Activated CD8-positive, alpha-beta T cell treated with anti-CD3 and anti-CD28 coated beads for 36 hours (primary cell): Measurements from ENCODE around the gene SLC25A29. TPM values are rescaled to one million over a fixed set of nuclear protein-coding genes. Genes with fewer than 3 reads are reported as not detected.

Experiments
- ATAC-seq: fragments of 200-7000 bp; cut with Tn5 transposase; one replicate; pipeline ENCODE4 v1.10.0; 2021; ENCODE audit warnings: mild to moderate bottlenecking, moderate library complexity
- CTCF ChIA-PET: fragments of 350-600 bp; sonication (Branson Sonifier 250); formaldehyde crosslinking; loops from one replicate; lab custom pipeline; 2021; ENCODE audit warnings: antibody characterized with exemption; lab: Charles Lee
- POLR2A ChIA-PET: fragments of 350-600 bp; sonication (Branson Sonifier 250); formaldehyde crosslinking; loops from one replicate; lab custom pipeline; 2021; ENCODE audit warnings: antibody characterized with exemption; lab: Charles Lee
- DNase-seq: peaks from one replicate; pipeline ENCODE4 v3.0.0-alpha.2; 2020
- H3K27ac Mint-ChIP-seq: one replicate; pipeline ENCODE4 v1.8.0; 2021; ENCODE audit warnings: mild to moderate bottlenecking, mixed read lengths
- H3K27me3 Mint-ChIP-seq: one replicate; pipeline ENCODE4 v1.8.0; 2021; ENCODE audit warnings: mixed read lengths
- H3K36me3 Mint-ChIP-seq: one replicate; pipeline ENCODE4 v1.8.0; 2021; ENCODE audit warnings: low read depth, mixed read lengths
- H3K4me1 Mint-ChIP-seq: one replicate; pipeline ENCODE4 v1.8.0; 2021; ENCODE audit warnings: low read depth, mixed read lengths
- H3K4me3 Mint-ChIP-seq: one replicate; pipeline ENCODE4 v1.8.0; 2021; ENCODE audit warnings: mild to moderate bottlenecking, moderate library complexity, mixed read lengths
- H3K9me3 Mint-ChIP-seq: one replicate; pipeline ENCODE4 v1.8.0; 2021; ENCODE audit warnings: mixed read lengths
- intact Hi-C: fragments of 100-400 bp; cut with micrococcal nuclease; formaldehyde crosslinking; loops from one replicate; pipeline ENCODE4 v1.10.0; 2022
- total RNA-seq, 2 experiments: library from RNA; stranded (reverse); gene quantifications; one replicate each; pipeline ENCODE4 v1.2.3, GENCODE V29; 2021
- TF ChIP-seq, protein P1 (sequence below): fragments of 200-600 bp; IDR thresholded peaks from one replicate; pipeline ENCODE4 v1.8.0; 2022; ENCODE audit warnings: antibody characterized with exemption, mild to moderate bottlenecking

SLC25A29 gene
- 10 to 100 TPM; 23.6 to 24.7 TPM for total RNA-seq

DNA sequence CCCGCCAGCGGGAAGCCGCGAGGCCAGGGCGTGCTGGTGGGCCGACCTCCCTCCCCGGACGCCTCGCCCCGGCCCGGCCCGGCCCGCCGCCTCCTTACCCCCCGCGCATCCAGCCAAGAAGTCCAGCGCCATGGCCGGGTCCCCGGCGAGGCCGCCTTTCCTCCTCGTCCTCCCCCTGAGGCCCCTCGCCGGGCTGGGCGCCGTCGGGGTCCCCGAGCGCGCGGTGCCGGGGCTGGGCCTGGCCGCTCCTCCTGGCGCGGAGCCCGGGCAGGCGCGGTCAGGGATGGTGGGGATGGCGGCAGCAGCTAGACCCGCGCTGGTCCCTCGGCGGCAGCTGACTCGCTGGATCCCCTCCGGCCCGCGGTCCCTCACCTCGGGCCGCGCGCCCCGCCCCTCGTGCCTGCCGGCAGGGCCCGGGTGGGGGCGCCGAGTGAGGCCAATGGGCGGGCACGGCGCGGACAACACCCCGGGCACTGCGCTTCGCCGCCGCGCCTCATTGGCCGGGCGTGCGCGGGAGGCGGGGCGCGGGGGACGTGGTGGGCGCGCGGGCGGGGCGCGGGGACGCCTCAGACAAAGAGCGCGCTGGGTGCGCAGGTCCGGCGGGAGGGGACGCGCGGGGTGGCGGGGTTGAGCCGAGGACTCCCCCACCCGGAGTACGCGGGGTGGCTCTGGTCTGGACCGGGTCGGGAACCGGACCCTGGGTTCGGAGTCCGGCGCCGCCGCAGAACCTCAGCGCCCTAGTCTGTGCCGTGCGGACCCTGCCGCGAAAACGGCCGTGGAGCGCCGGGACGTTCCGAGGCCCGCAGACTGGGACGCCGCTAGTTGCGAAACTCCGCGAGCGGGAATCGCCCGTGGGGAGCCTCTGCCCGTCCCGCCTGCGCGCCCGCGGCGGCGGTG, at the start of gene SLC25A29:
SLC25A29 (minus strand) TSS at position 344 of the 897 bp plus-strand sequence; CDS start at position 132, 212 bp downstream.
- peak; percentile 81 for DNase-seq
- ChIA-PET CTCF (no interaction called here), POLR2A (no interaction called here)
- TF ChIP-seq, protein P1, sequence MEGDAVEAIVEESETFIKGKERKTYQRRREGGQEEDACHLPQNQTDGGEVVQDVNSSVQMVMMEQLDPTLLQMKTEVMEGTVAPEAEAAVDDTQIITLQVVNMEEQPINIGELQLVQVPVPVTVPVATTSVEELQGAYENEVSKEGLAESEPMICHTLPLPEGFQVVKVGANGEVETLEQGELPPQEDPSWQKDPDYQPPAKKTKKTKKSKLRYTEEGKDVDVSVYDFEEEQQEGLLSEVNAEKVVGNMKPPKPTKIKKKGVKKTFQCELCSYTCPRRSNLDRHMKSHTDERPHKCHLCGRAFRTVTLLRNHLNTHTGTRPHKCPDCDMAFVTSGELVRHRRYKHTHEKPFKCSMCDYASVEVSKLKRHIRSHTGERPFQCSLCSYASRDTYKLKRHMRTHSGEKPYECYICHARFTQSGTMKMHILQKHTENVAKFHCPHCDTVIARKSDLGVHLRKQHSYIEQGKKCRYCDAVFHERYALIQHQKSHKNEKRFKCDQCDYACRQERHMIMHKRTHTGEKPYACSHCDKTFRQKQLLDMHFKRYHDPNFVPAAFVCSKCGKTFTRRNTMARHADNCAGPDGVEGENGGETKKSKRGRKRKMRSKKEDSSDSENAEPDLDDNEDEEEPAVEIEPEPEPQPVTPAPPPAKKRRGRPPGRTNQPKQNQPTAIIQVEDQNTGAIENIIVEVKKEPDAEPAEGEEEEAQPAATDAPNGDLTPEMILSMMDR = no peak
- Mint-ChIP-seq H3K4me1 (peaks cover 12% of the 10 kb centered on the region), H3K36me3 (no peaks in the 10 kb centered on the region), H3K27ac (peak within 1 kb of the TSS; percentile 68), H3K4me3 (peak within 1 kb of the TSS; percentile 78), H3K9me3 (no peaks in the 10 kb centered on the region), H3K27me3 (peaks cover 2% of the 10 kb centered on the region)
- ATAC-seq = peak; percentile 91
- intact Hi-C loops = loop anchor here (10.0 kb wide), 1 partner anchor 68 kb away; the partner anchor contains the start of gene WDR25

DNA sequence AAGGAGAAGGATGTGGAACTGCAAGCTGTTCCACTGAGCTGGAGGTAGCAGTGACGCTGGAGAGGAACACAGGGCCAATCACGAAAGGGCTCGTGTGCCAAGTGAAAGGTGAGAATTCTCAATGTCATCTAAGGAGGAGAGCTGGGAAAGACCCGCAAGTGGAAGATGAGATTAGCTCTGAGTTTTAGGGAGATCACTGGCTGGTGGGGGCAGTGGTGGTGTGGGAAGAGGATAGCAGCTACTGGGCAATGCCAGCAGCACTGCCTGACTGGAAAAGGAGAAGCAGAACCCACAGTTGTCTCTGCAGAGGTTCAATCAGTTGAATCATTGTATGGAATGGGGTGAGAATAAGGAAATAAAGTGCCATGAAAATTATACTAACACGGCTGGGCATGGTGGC, 44.7 kb upstream of the SLC25A29 start:
- Mint-ChIP-seq H3K36me3 (peaks cover 74% of the 10 kb centered on the region), H3K27ac (no peak overlapping the region), H3K27me3 (no peaks in the 10 kb centered on the region), H3K9me3 (no peaks in the 10 kb centered on the region), H3K4me1 (no peaks in the 10 kb centered on the region), H3K4me3 (no peak overlapping the region)
- intact Hi-C loops = no loop called here
- ChIA-PET POLR2A (interaction anchor here (0.9 to 6.8 kb wide), 4 partner anchors 9 to 20 kb away, joined by 3 to 52 read pairs (median 8); no protein-coding TSS in a partner anchor), CTCF (interaction anchor here (1.3 kb wide), 1 partner anchor 12 kb away, joined by 4 read pairs; no protein-coding TSS in a partner anchor)
- DNase-seq = no peak
- TF ChIP-seq, protein P1 = no peak
- ATAC-seq = no peak

DNA sequence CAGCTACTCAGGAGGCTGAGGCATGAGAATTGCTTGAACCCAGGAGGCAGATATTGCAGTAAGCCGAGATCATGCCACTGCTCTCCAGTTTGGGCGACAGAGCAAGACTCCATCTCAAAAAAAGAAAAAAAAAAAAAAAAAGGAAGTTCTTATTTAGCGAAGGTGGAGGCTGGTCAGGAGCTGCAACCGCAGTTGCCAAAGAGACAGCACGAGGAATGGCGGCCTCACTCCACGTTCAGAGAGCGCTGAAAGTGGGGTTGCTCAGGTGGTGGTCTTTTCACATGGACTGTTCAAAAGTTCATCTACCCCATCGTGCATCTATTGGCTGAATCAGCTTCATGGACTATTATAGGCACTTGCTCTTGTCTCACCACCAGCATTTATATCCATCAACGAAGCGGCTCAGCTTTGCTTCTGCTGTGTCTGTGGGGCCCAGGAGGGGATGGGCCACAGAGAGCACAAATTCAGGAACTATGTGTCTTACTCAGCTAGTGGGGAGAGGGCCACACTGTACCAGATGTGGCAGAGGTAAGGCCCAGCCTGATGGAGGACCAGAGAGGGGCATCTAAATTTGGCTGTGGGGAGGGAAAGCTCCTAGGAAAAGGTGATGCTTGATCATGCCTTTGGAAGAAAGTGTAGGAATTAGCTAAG, 44.2 kb upstream of the SLC25A29 start:
- no peak for DNase-seq
- Mint-ChIP-seq H3K27ac (no peak overlapping the region), H3K4me3 (no peak overlapping the region), H3K9me3 (no peaks in the 10 kb centered on the region), H3K4me1 (no peaks in the 10 kb centered on the region), H3K36me3 (peaks cover 72% of the 10 kb centered on the region), H3K27me3 (no peaks in the 10 kb centered on the region)
- intact Hi-C loops = no loop called here
- ATAC-seq = no peak
- TF ChIP-seq, protein P1 = no peak
- ChIA-PET CTCF (interaction anchor here (0.9 to 1.3 kb wide), 2 partner anchors 13 to 69 kb away, joined by 3 to 4 read pairs; no protein-coding TSS in a partner anchor), POLR2A (interaction anchor here (0.6 to 6.8 kb wide), 6 partner anchors 9 to 298 kb away, joined by 3 to 52 read pairs (median 4); no protein-coding TSS in a partner anchor)

DNA sequence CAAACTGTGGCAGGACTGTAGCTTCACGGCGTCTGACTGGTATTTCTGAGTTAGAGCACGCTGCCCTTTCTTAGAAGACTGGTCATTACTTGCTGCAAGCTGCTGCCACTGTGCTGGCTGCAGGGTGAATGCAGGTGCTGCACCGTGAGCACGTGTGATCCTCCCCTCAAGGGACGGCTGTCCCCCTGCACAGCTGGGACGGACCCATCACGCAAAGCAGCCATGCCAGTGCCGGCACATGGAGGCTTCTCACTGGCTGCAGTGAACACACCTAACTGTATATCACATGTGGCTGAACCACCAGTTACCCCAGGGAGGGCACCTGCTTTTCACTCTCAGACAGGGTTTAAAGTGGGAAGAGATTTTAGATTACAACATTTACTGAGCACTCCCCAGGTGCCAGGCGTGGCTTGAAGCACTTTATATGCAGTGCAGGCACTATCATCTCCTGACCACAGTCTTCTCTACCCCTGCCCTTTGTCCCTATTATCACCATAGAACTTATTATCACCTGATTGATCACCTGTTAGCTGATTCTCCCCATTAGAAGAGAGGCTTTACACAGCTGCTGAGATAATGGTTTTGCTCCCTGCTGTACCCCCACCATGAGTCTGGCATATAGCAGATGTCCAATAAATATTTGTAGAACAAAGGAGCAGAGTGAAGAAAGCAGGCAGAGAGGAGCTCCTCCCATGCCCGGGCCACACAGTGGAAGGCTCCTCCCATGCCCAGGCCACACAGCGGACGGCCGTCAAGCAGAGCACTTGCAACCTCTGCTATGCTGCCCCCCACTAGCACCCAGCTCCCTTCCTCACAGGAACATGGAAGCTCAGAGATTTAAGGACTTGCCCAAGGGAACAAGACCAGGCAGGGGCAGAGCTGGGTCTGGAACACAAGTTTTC, 42.8 kb upstream of the SLC25A29 start:
- no peaks in the 10 kb centered on the region for H3K27me3 Mint-ChIP-seq
- intact Hi-C loops = no loop called here
- ATAC-seq = no peak
- ChIA-PET CTCF (interaction anchor here (0.6 to 0.9 kb wide), 2 partner anchors 66 to 68 kb away, joined by 3 read pairs; no protein-coding TSS in a partner anchor), POLR2A (interaction anchor here (0.6 to 6.8 kb wide), 7 partner anchors 8 to 71 kb away, joined by 3 to 52 read pairs (median 6); a partner anchor contains a TSS)
- no peak overlapping the region for H3K27ac Mint-ChIP-seq
- no peak overlapping the region for H3K4me3 Mint-ChIP-seq
- DNase-seq = no peak
- TF ChIP-seq, protein P1 = no peak
- no peaks in the 10 kb centered on the region for H3K9me3 Mint-ChIP-seq
- peaks cover 62% of the 10 kb centered on the region for H3K36me3 Mint-ChIP-seq
- H3K4me1 Mint-ChIP-seq = no peaks in the 10 kb centered on the region
